Type B pancreatic cell (in vitro differentiated cells): ENCODE data around the gene MAFF. TPM values are rescaled to one million over a fixed set of nuclear protein-coding genes. Genes with fewer than 3 reads are reported as not detected.
A peak's percentile ranks its signal among the peaks of the same experiment; 100 is the strongest.

ENCODE experiments used
- DNase-seq: peaks from one replicate; pipeline ENCODE4 v3.0.0; 2021; ENCODE audit warnings: mixed read lengths; ENCODE audit not compliant: unreplicated experiment; ENCODE audit errors: extremely low spot score
- H3K27ac Mint-ChIP-seq: 2 replicates; pipeline ENCODE4 v1.8.0; 2021; ENCODE audit warnings: mild to moderate bottlenecking, mixed read lengths
- H3K27me3 Mint-ChIP-seq: 2 replicates; pipeline ENCODE4 v1.8.0; 2021; ENCODE audit warnings: mixed read lengths
- H3K36me3 Mint-ChIP-seq: 2 replicates; pipeline ENCODE4 v1.8.0; 2021; ENCODE audit warnings: mixed read lengths
- H3K4me1 Mint-ChIP-seq: one replicate; pipeline ENCODE4 v1.8.0; 2021; ENCODE audit warnings: mixed read lengths; ENCODE audit not compliant: unreplicated experiment
- H3K4me3 Mint-ChIP-seq: 2 replicates; pipeline ENCODE4 v1.8.0; 2021; ENCODE audit warnings: mild to moderate bottlenecking, mixed read lengths
- H3K9me3 Mint-ChIP-seq: 2 replicates; pipeline ENCODE4 v1.8.0; 2021; ENCODE audit warnings: mixed read lengths
- total RNA-seq: library from RNA; stranded (reverse); gene quantifications from 2 replicates; pipeline ENCODE4 v1.2.1, GENCODE V29; 2021; ENCODE audit warnings: low replicate concordance
- TF ChIP-seq, protein P1 (sequence below): fragments of 200-600 bp; sonication (generic); conservative IDR thresholded peaks from 2 replicates; pipeline ENCODE4 v1.5.0; 2021; ENCODE audit warnings: antibody characterized with exemption, mild to moderate bottlenecking

MAFF gene
- total RNA-seq, 1 donor from 2014 or later: 14.6 TPM

DNA sequence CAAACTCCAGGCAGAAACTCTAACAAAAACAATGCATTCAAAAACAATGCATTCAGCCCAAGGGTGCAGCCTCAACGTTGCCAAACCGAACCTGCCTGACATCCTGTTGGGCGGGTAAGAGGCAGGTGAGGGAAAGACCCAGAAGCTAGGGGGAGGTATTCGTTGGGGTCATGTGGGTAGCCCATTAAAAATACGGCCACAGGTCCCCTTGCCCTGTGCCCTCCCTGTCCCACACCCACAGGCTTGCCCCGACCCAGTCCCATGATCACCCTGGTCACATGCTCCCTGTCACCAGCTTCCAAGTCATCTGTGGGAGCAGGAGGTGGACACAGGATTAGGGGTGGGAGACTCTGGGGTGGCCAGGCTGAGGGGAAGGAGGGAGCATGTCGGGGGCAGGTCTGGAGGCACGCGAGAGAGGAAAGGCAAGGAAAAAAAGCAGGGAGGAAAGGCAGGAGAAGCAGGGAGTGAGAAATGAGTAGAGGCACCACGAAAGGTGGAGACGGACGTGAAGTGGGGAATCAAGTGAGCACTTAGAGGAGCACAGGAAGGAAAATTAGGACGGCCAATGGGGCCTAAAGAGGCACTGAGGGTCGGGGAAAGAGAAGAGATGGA lies 20.8 kb upstream of the MAFF start:
- Mint-ChIP-seq H3K4me1 (peaks cover 30% of the 10 kb centered on the region), H3K4me3 (peak overlapping the region; percentile 96), H3K27ac (peak overlapping the region; percentile 100), H3K9me3 (peaks cover 3% of the 10 kb centered on the region), H3K27me3 (no peaks in the 10 kb centered on the region), H3K36me3 (peaks cover 3% of the 10 kb centered on the region)
- TF ChIP-seq, protein P1, sequence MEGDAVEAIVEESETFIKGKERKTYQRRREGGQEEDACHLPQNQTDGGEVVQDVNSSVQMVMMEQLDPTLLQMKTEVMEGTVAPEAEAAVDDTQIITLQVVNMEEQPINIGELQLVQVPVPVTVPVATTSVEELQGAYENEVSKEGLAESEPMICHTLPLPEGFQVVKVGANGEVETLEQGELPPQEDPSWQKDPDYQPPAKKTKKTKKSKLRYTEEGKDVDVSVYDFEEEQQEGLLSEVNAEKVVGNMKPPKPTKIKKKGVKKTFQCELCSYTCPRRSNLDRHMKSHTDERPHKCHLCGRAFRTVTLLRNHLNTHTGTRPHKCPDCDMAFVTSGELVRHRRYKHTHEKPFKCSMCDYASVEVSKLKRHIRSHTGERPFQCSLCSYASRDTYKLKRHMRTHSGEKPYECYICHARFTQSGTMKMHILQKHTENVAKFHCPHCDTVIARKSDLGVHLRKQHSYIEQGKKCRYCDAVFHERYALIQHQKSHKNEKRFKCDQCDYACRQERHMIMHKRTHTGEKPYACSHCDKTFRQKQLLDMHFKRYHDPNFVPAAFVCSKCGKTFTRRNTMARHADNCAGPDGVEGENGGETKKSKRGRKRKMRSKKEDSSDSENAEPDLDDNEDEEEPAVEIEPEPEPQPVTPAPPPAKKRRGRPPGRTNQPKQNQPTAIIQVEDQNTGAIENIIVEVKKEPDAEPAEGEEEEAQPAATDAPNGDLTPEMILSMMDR: no peak
- no peak for DNase-seq

DNA sequence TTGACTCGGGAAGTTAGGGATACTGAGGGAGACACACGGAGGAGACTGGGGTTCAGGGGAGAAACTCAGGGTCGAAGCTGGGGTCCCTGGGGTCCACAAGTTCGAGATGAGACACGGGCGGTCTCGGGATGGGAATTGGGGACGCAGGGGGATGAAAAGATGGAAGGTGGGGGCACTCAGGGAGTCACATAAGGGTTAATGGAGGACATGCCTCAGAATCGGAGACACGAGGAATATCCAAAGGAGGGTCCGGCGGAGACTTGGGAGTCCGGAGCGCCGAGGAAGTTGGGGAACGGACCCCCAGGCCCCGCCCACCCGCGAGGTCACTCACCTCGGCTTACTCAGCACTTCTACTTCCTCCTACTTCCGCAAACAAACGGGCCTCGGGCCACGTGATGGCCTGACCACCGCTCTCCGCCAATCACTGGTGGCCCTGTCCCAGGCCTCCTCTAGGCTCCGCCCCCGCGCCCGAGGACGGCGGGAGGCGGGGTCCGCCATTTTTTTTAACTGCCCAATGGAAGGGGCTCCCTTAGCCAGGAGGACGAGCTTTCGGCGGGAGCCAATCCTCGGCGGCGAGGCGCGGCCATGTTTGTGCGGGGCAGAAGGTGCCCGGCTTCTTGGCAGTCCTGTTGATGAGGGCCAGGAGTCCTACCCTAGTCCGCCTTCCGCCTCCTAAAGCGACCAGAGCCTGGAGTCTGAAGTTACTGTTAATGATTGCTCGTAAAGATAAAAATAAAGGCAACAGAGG lies 20.2 kb upstream of the MAFF start, which contains the start of gene PLA2G6:
TSS of gene PLA2G6 (minus strand) at position 378 of the 748 bp plus-strand sequence. CDS start 12,404 bp downstream, outside the sequence.
- peaks cover 3% of the 10 kb centered on the region for H3K36me3 Mint-ChIP-seq
- peaks cover 34% of the 10 kb centered on the region for H3K4me1 Mint-ChIP-seq
- peaks cover 3% of the 10 kb centered on the region for H3K9me3 Mint-ChIP-seq
- DNase-seq: peak; percentile 99
- H3K27ac Mint-ChIP-seq: peak within 1 kb of the TSS; percentile 100
- TF ChIP-seq, protein P1: no peak
- H3K27me3 Mint-ChIP-seq: no peaks in the 10 kb centered on the region
- H3K4me3 Mint-ChIP-seq: peak within 1 kb of the TSS; percentile 96

- Mint-ChIP-seq H3K27ac (no peak overlapping the region), H3K27me3 (no peaks in the 10 kb centered on the region), H3K4me3 (no peak overlapping the region), H3K9me3 (no peaks in the 10 kb centered on the region), H3K36me3 (no peaks in the 10 kb centered on the region), H3K4me1 (peaks cover 23% of the 10 kb centered on the region)
- TF ChIP-seq, protein P1: no peak
- DNase-seq: no peak
Observed at GRCh38 chr22:38184788-38185187, 17.0 kb upstream of the MAFF start.

DNA sequence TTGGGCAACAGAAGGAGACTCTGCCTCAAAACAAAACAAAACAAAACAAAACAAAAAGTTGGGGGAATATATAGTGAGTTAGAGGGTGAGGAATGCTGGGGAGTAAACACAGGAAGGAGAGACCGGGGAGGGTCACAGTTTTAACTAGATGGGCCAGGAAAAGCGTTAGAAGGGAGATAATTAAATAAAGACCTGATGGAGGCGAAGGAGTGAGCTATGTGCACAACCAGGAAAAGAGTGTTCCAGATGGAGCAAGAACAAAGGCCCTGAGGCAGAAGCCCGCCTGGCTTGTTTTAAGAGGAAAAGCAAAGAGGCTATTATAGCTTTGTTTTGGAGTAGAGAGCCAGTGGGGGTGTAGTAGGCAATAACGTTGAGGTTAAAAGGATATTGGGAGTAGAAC lies 15.4 kb upstream of the MAFF start:
- TF ChIP-seq, protein P1: no peak
- H3K4me3 Mint-ChIP-seq: no peak overlapping the region
- no peak for DNase-seq
- H3K27ac Mint-ChIP-seq: no peak overlapping the region
- H3K36me3 Mint-ChIP-seq: no peaks in the 10 kb centered on the region
- H3K27me3 Mint-ChIP-seq: no peaks in the 10 kb centered on the region
- no peaks in the 10 kb centered on the region for H3K9me3 Mint-ChIP-seq
- peaks cover 11% of the 10 kb centered on the region for H3K4me1 Mint-ChIP-seq

- no peak for DNase-seq
- Mint-ChIP-seq H3K27ac (no peak overlapping the region), H3K27me3 (no peaks in the 10 kb centered on the region), H3K4me1 (peaks cover 15% of the 10 kb centered on the region), H3K4me3 (no peak overlapping the region), H3K36me3 (no peaks in the 10 kb centered on the region), H3K9me3 (no peaks in the 10 kb centered on the region)
- TF ChIP-seq, protein P1: no peak
Observed at GRCh38 chr22:38187413-38188212, 14.2 kb upstream of the MAFF start.
